Endothelial cell (in vitro differentiated cells): ENCODE data around the gene VOPP1. TPM values are rescaled to one million over a fixed set of nuclear protein-coding genes. Genes with fewer than 3 reads are reported as not detected.

Source experiments
- DNase-seq: peaks from one replicate; pipeline ENCODE4 v3.0.0; 2021; ENCODE audit warnings: low spot score
- H3K27ac Mint-ChIP-seq: one replicate; pipeline ENCODE4 v1.8.0; 2021; ENCODE audit warnings: mixed read lengths, inconsistent platforms; ENCODE audit not compliant: unreplicated experiment
- H3K27me3 Mint-ChIP-seq: one replicate; pipeline ENCODE4 v1.8.0; 2021; ENCODE audit warnings: mild to moderate bottlenecking, moderate library complexity, mixed read lengths, inconsistent platforms; ENCODE audit not compliant: unreplicated experiment
- H3K36me3 Mint-ChIP-seq: one replicate; pipeline ENCODE4 v1.8.0; 2021; ENCODE audit warnings: mild to moderate bottlenecking, low read depth, mixed read lengths, inconsistent platforms; ENCODE audit not compliant: unreplicated experiment
- H3K4me1 Mint-ChIP-seq: one replicate; pipeline ENCODE4 v1.8.0; 2021; ENCODE audit warnings: mild to moderate bottlenecking, mixed read lengths, inconsistent platforms; ENCODE audit not compliant: unreplicated experiment
- H3K4me3 Mint-ChIP-seq: one replicate; pipeline ENCODE4 v1.8.0; 2021; ENCODE audit warnings: mild to moderate bottlenecking, mixed read lengths, inconsistent platforms; ENCODE audit not compliant: unreplicated experiment
- H3K9me3 Mint-ChIP-seq: one replicate; pipeline ENCODE4 v1.8.0; 2021; ENCODE audit warnings: mixed read lengths, inconsistent platforms; ENCODE audit not compliant: unreplicated experiment
- total RNA-seq: library from RNA; stranded (reverse); fragmentation: NEBNext Ultra II Directional; extraction: Animal tissue kit (Norgen Biotek cat#: 25700); gene quantifications from one replicate; pipeline ENCODE4 v1.2.1, GENCODE V29; 2021; ENCODE audit not compliant: unreplicated experiment
- TF ChIP-seq, protein P1 (sequence below): fragments of 200-600 bp; sonication (generic); IDR thresholded peaks from one replicate; pipeline ENCODE4 v1.5.0; 2021; ENCODE audit warnings: antibody characterized with exemption; ENCODE audit not compliant: unreplicated experiment

Gene VOPP1
- total RNA-seq, 1 donor from 2014 or later = 54.2 TPM

GRCh38 chr7:55496906-55497305, 75.4 kb downstream of the VOPP1 start:
- no peak overlapping the region for H3K27ac Mint-ChIP-seq
- TF ChIP-seq, protein P1, sequence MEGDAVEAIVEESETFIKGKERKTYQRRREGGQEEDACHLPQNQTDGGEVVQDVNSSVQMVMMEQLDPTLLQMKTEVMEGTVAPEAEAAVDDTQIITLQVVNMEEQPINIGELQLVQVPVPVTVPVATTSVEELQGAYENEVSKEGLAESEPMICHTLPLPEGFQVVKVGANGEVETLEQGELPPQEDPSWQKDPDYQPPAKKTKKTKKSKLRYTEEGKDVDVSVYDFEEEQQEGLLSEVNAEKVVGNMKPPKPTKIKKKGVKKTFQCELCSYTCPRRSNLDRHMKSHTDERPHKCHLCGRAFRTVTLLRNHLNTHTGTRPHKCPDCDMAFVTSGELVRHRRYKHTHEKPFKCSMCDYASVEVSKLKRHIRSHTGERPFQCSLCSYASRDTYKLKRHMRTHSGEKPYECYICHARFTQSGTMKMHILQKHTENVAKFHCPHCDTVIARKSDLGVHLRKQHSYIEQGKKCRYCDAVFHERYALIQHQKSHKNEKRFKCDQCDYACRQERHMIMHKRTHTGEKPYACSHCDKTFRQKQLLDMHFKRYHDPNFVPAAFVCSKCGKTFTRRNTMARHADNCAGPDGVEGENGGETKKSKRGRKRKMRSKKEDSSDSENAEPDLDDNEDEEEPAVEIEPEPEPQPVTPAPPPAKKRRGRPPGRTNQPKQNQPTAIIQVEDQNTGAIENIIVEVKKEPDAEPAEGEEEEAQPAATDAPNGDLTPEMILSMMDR = no peak
- no peak overlapping the region for H3K4me3 Mint-ChIP-seq
- H3K36me3 Mint-ChIP-seq = peaks cover 8% of the 10 kb centered on the region
- H3K27me3 Mint-ChIP-seq = peaks cover 7% of the 10 kb centered on the region
- H3K4me1 Mint-ChIP-seq = no peaks in the 10 kb centered on the region
- no peaks in the 10 kb centered on the region for H3K9me3 Mint-ChIP-seq
- DNase-seq = no peak

DNA sequence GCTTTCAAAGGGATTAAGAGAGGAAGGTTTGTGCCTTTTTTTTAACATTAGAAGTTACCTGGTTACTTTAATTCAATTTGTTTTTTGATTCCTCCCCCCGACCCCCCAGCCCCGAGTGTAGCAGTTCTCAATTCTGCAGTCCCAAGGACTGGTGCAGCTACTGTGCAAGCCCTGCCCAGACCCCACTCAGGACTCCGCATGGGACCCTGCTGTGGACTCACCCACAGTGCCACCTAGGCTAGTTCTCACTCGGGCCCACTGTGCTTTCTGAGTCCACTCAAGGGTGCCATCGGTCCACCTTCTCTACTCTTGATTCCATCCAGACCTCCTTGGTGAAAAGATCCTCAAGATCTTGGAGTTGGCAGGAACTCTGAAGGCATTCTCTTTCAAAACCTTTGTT, 77.4 kb downstream of the VOPP1 start:
- DNase-seq = no peak
- no peak overlapping the region for H3K4me3 Mint-ChIP-seq
- H3K27me3 Mint-ChIP-seq = peaks cover 9% of the 10 kb centered on the region
- H3K36me3 Mint-ChIP-seq = peaks cover 14% of the 10 kb centered on the region
- no peaks in the 10 kb centered on the region for H3K4me1 Mint-ChIP-seq
- no peaks in the 10 kb centered on the region for H3K9me3 Mint-ChIP-seq
- H3K27ac Mint-ChIP-seq = no peak overlapping the region
- TF ChIP-seq, protein P1 = no peak

GRCh38 chr7:55493408-55493807, 78.9 kb downstream of the VOPP1 start:
- Mint-ChIP-seq H3K36me3 (peaks cover 18% of the 10 kb centered on the region), H3K4me1 (no peaks in the 10 kb centered on the region), H3K27me3 (peaks cover 5% of the 10 kb centered on the region), H3K4me3 (no peak overlapping the region), H3K27ac (no peak overlapping the region), H3K9me3 (no peaks in the 10 kb centered on the region)
- no peak for DNase-seq
- TF ChIP-seq, protein P1 = no peak

- H3K9me3 Mint-ChIP-seq = no peaks in the 10 kb centered on the region
- no peak overlapping the region for H3K27ac Mint-ChIP-seq
- peaks cover 4% of the 10 kb centered on the region for H3K27me3 Mint-ChIP-seq
- no peak for DNase-seq
- TF ChIP-seq, protein P1 = no peak
- H3K4me3 Mint-ChIP-seq = no peak overlapping the region
- H3K4me1 Mint-ChIP-seq = no peaks in the 10 kb centered on the region
- H3K36me3 Mint-ChIP-seq = peaks cover 19% of the 10 kb centered on the region
These were observed 81.0 kb downstream of the VOPP1 start for GRCh38 chr7:55491346-55491745.

- H3K27ac Mint-ChIP-seq = no peak overlapping the region
- TF ChIP-seq, protein P1 = no peak
- H3K27me3 Mint-ChIP-seq = peaks cover 4% of the 10 kb centered on the region
- DNase-seq = no peak
- H3K9me3 Mint-ChIP-seq = no peaks in the 10 kb centered on the region
- peaks cover 22% of the 10 kb centered on the region for H3K36me3 Mint-ChIP-seq
- H3K4me3 Mint-ChIP-seq = no peak overlapping the region
- H3K4me1 Mint-ChIP-seq = no peaks in the 10 kb centered on the region
These were observed 82.2 kb downstream of the VOPP1 start for GRCh38 chr7:55490099-55490498.
